Naive thymus-derived CD8-positive, alpha-beta T cell (primary cell): ENCODE measurements around the gene PRSS48. TPM values are rescaled to one million over a fixed set of nuclear protein-coding genes. Genes with fewer than 3 reads are reported as not detected.
"Not testable (repeated sequence)": the region's sequence is repeated elsewhere in the genome, so short reads cannot be mapped to it uniquely, and the experiment has no call there.

Experiments
- ATAC-seq, 2 donors: fragments of 150-1000 bp; cut with Tn5 transposase in 1 of 2; sonication (Bioruptor Pico), chemical (Tn5 transposase) in 1 of 2; 1 replicate in 1 of 2; 2 replicates in 1 of 2; pipeline ENCODE4 v1.10.0; 2021; ENCODE audit warnings: mild to moderate bottlenecking in 2 of 2, moderate library complexity in 2 of 2
- POLR2A ChIA-PET: fragments of 350-600 bp; sonication (Branson Sonifier 250); formaldehyde crosslinking; loops from one replicate; lab custom pipeline; 2021; ENCODE audit warnings: antibody characterized with exemption; lab: Charles Lee
- DNase-seq, 10 donors: peaks; one replicate each; pipeline versions ENCODE4 v3.0.0 to v3.0.0-alpha.2; 2020 to 2022
- H3K27ac Mint-ChIP-seq, 10 donors: one replicate each; pipeline ENCODE4 v1.8.0; 2020 to 2022; ENCODE audit warnings: mild to moderate bottlenecking in 10 of 10, mixed read lengths in 10 of 10, moderate library complexity in 4 of 10, inconsistent platforms in 1 of 10
- H3K27me3 Mint-ChIP-seq, 5 donors: one replicate each; pipeline ENCODE4 v1.8.0; 2021 to 2022; ENCODE audit warnings: mixed read lengths in 5 of 5
- H3K36me3 Mint-ChIP-seq, 3 donors: one replicate each; pipeline ENCODE4 v1.8.0; 2020 to 2022; ENCODE audit warnings: mixed read lengths in 3 of 3, mild to moderate bottlenecking in 2 of 3, inconsistent platforms in 1 of 3
- H3K4me1 Mint-ChIP-seq, 4 donors: one replicate each; pipeline ENCODE4 v1.8.0; 2021 to 2022; ENCODE audit warnings: mixed read lengths in 4 of 4
- H3K4me3 Mint-ChIP-seq, 10 donors: one replicate each; pipeline ENCODE4 v1.8.0; 2020 to 2022; ENCODE audit warnings: mild to moderate bottlenecking in 10 of 10, mixed read lengths in 10 of 10, moderate library complexity in 6 of 10, inconsistent platforms in 1 of 10
- H3K9me3 Mint-ChIP-seq, 9 donors: one replicate each; pipeline ENCODE4 v1.8.0; 2020 to 2022; ENCODE audit warnings: mixed read lengths in 9 of 9, mild to moderate bottlenecking in 3 of 9, inconsistent platforms in 1 of 9, moderate library complexity in 1 of 9
- polyA plus RNA-seq, 3 donors: library from polyadenylated mRNA; unstranded; fragments of 300-500 nt; fragmentation: Illumina TruSeq; gene quantifications; one replicate each; pipeline ENCODE4 v1.2.3, GENCODE V29; 2021
- total RNA-seq, 8 experiments: library from RNA in 2 of 8; stranded (reverse) in 2 of 8; gene quantifications; one replicate each; pipeline ENCODE4 v1.2.3 and lab custom pipeline; 2021 to 2026

The PRSS48 gene
- total and polyA plus RNA-seq, 5 experiments from 2014 or later = not detected

DNA sequence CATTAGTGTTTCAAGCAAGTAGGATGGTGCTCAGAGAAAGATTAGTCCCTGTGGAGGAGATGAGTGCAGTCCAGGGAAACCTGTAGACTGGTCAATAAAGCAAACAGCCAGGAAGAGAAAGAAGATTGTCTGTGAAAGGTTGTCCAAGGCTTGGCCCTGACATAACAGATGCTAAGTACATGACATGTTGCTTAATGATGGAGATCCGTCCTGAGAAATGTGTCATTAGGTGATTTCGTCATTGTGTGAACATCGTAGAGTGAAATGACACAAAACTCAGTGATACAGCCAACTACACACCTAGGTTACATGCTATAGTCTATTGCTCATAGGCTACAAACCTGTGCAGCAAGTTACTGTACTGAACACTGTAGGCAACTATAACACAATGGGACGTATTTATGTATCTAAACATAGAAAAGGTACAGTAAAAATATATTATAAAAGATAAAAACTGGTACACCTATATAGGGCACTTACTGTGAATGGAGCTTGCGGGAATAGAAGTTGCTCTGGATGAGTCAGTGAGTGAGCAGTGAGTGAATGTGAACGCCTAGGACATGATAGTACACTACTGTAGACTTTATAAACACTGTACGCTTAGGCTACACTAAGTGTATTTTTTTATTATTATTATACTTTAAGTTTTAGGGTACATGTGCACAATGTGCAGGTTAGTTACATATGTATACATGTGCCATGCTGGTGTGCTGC lies 9.0 kb upstream of the PRSS48 start:
- ATAC-seq (no peak), DNase-seq (no peak)
- no peaks in the 10 kb centered on the region for H3K36me3 Mint-ChIP-seq
- H3K27me3 Mint-ChIP-seq = peaks cover 0 to 6% (median 2%) of the 10 kb centered on the region in 5 donors
- POLR2A ChIA-PET = no interaction called here
- H3K4me3 Mint-ChIP-seq = no peak overlapping the region
- H3K27ac Mint-ChIP-seq = no peak overlapping the region
- peaks cover 0 to 4% (median 0%) of the 10 kb centered on the region in 9 donors for H3K9me3 Mint-ChIP-seq
- no peaks in the 10 kb centered on the region for H3K4me1 Mint-ChIP-seq

DNA sequence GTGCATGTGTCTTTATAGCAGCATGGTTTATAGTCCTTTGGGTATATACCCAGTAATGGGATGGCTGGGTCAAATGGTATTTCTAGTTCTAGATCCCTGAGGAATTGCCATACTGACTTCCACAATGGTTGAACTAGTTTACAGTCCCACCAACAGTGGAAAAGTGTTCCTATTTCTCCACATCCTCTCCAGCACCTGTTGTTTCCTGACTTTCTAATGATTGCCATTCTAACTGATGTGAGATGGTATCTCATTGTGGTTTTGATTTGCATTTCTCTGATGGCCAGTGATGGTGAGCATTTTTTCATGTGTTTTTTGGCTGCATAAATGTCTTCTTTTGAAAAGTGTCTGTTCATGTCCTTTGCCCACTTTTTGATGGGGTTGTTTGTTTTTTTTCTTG lies 8.1 kb upstream of the PRSS48 start:
- H3K9me3 Mint-ChIP-seq, POLR2A ChIA-PET, H3K27me3 Mint-ChIP-seq, DNase-seq, H3K36me3 Mint-ChIP-seq, H3K4me3 Mint-ChIP-seq, H3K27ac Mint-ChIP-seq, H3K4me1 Mint-ChIP-seq, ATAC-seq: not testable (repeated sequence)

- ATAC-seq = no peak
- Mint-ChIP-seq H3K27me3 (peaks cover 0 to 11% (median 8%) of the 10 kb centered on the region in 5 donors), H3K36me3 (peaks cover 0 to 8% (median 3%) of the 10 kb centered on the region in 3 donors), H3K4me1 (no peaks in the 10 kb centered on the region), H3K9me3 (peaks cover 2 to 25% (median 10%) of the 10 kb centered on the region in 9 donors), H3K27ac (no peak overlapping the region), H3K4me3 (no peak overlapping the region)
- POLR2A ChIA-PET = no interaction called here
- DNase-seq = no peak
Observed at GRCh38 chr4:151284534-151285245, 7.7 kb downstream of the PRSS48 start.

GRCh38 chr4:151287409-151287808 lies 10.4 kb downstream of the PRSS48 start:
- Mint-ChIP-seq H3K27me3 (peaks cover 0 to 7% (median 3%) of the 10 kb centered on the region in 5 donors), H3K9me3 (peaks cover 2 to 25% (median 10%) of the 10 kb centered on the region in 9 donors), H3K4me3 (no peak overlapping the region), H3K27ac (no peak overlapping the region), H3K36me3 (peaks cover 0 to 8% (median 3%) of the 10 kb centered on the region in 3 donors), H3K4me1 (no peaks in the 10 kb centered on the region)
- no peak for ATAC-seq
- DNase-seq = no peak
- POLR2A ChIA-PET = no interaction called here

- H3K4me3 Mint-ChIP-seq = no peak overlapping the region
- DNase-seq = no peak
- H3K36me3 Mint-ChIP-seq = no peaks in the 10 kb centered on the region
- no peak for ATAC-seq
- H3K27me3 Mint-ChIP-seq = peaks cover 0 to 1% (median 0%) of the 10 kb centered on the region in 5 donors
- peaks cover 0 to 2% (median 0%) of the 10 kb centered on the region in 4 donors for H3K4me1 Mint-ChIP-seq
- POLR2A ChIA-PET = no interaction called here
- peaks cover 0 to 2% (median 0%) of the 10 kb centered on the region in 9 donors for H3K9me3 Mint-ChIP-seq
- no peak overlapping the region for H3K27ac Mint-ChIP-seq
Observed at GRCh38 chr4:151291485-151291884, 14.5 kb downstream of the PRSS48 start.

- H3K4me1 Mint-ChIP-seq = peaks cover 0 to 2% (median 0%) of the 10 kb centered on the region in 4 donors
- H3K4me3 Mint-ChIP-seq = no peak overlapping the region
- DNase-seq (no peak), ATAC-seq (no peak)
- no peak overlapping the region for H3K27ac Mint-ChIP-seq
- peaks cover 0 to 2% (median 0%) of the 10 kb centered on the region in 9 donors for H3K9me3 Mint-ChIP-seq
- POLR2A ChIA-PET = no interaction called here
- H3K36me3 Mint-ChIP-seq = no peaks in the 10 kb centered on the region
- H3K27me3 Mint-ChIP-seq = peaks cover 0 to 1% (median 0%) of the 10 kb centered on the region in 5 donors
Observed at GRCh38 chr4:151292038-151292437, 15.1 kb downstream of the PRSS48 start.

DNA sequence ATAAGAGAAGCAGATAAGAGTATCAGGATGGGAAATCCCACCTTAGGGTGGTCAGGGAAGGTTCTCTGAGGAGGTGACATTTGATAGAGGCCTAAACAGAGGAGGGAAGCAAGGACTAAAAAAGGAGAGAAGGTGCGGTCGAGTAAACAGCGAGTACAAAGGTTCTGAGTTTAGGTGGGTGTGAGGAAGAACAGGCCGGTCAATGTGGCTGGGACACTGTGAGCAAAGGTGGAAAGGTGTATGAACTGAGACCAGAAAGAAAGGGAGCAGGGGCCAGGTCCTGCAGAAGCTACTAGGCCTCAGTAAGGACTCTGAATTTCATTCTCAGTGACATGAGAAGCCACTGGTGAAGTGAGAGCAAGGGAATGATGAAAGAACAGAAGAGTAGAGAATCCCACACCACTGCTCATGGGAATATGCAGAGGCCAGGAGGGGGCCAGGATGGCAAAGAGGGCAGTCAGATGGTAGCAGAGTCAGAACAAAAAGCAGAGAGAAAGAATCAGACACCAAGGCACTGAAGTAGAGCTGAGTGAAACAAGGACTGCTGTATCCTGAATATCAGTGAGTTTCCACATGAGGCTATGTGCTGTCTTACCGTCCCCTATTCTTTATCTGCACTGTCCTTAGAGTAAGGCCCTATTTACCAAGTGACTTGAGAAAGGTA lies 18.0 kb downstream of the PRSS48 start:
- Mint-ChIP-seq H3K27me3 (peaks cover 0 to 3% (median 0%) of the 10 kb centered on the region in 5 donors), H3K27ac (peak overlapping the region in 3 of 10 donors; percentile 5 to 78 (median 76)), H3K9me3 (peaks cover 0 to 2% (median 0%) of the 10 kb centered on the region in 9 donors), H3K36me3 (no peaks in the 10 kb centered on the region), H3K4me3 (no peak overlapping the region), H3K4me1 (peaks cover 0 to 2% (median 0%) of the 10 kb centered on the region in 4 donors)
- ATAC-seq (no peak), DNase-seq (no peak)
- POLR2A ChIA-PET = no interaction called here

- Mint-ChIP-seq H3K36me3 (no peaks in the 10 kb centered on the region), H3K4me1 (peaks cover 0 to 2% (median 0%) of the 10 kb centered on the region in 4 donors), H3K27me3 (peaks cover 0 to 4% (median 3%) of the 10 kb centered on the region in 5 donors), H3K27ac (no peak overlapping the region), H3K4me3 (no peak overlapping the region), H3K9me3 (no peaks in the 10 kb centered on the region)
- POLR2A ChIA-PET = no interaction called here
- ATAC-seq = no peak
- no peak for DNase-seq
Observed at GRCh38 chr4:151296227-151296626, 19.3 kb downstream of the PRSS48 start.

GRCh38 chr4:151297170-151297569 lies 20.2 kb downstream of the PRSS48 start:
- H3K9me3 Mint-ChIP-seq = peaks cover 0 to 4% (median 0%) of the 10 kb centered on the region in 9 donors
- no peak overlapping the region for H3K4me3 Mint-ChIP-seq
- ATAC-seq (no peak), DNase-seq (no peak)
- peaks cover 0 to 2% (median 0%) of the 10 kb centered on the region in 4 donors for H3K4me1 Mint-ChIP-seq
- no peak overlapping the region for H3K27ac Mint-ChIP-seq
- H3K27me3 Mint-ChIP-seq = peaks cover 0 to 7% (median 3%) of the 10 kb centered on the region in 5 donors
- POLR2A ChIA-PET = no interaction called here
- H3K36me3 Mint-ChIP-seq = peaks cover 0 to 2% (median 0%) of the 10 kb centered on the region in 3 donors

- Mint-ChIP-seq H3K9me3 (peaks cover 0 to 4% (median 0%) of the 10 kb centered on the region in 9 donors), H3K27me3 (peaks cover 0 to 6% (median 3%) of the 10 kb centered on the region in 5 donors), H3K36me3 (peaks cover 0 to 2% (median 0%) of the 10 kb centered on the region in 3 donors), H3K4me3 (no peak overlapping the region), H3K4me1 (no peaks in the 10 kb centered on the region), H3K27ac (no peak overlapping the region)
- DNase-seq (no peak), ATAC-seq (no peak)
- POLR2A ChIA-PET = no interaction called here
Observed at GRCh38 chr4:151302432-151302831, 25.5 kb downstream of the PRSS48 start.

DNA sequence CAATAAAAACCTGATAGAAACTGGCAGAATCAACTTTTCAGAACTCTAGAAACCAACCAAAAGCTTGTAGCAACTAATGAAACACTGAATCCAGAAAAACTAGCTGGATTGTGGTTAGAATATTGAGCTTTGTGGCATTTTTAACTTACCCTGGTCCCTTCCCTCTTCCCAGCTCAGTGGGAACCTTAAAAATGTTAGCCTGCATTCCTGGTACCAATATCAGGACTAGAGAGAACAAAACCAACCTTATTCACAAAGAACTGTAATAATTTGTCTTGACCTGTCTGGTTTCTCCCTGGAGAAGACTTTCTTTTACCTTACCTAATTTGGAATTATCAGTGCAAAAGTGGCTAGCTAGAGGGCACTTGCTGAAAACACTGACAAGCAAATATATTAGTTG lies 27.3 kb downstream of the PRSS48 start:
- H3K4me3 Mint-ChIP-seq = no peak overlapping the region
- POLR2A ChIA-PET = no interaction called here
- no peaks in the 10 kb centered on the region for H3K4me1 Mint-ChIP-seq
- H3K36me3 Mint-ChIP-seq = peaks cover 0 to 2% (median 0%) of the 10 kb centered on the region in 3 donors
- H3K9me3 Mint-ChIP-seq = peaks cover 0 to 4% (median 0%) of the 10 kb centered on the region in 9 donors
- H3K27ac Mint-ChIP-seq = no peak overlapping the region
- DNase-seq (no peak), ATAC-seq (no peak)
- H3K27me3 Mint-ChIP-seq = peaks cover 0 to 6% (median 2%) of the 10 kb centered on the region in 5 donors

DNA sequence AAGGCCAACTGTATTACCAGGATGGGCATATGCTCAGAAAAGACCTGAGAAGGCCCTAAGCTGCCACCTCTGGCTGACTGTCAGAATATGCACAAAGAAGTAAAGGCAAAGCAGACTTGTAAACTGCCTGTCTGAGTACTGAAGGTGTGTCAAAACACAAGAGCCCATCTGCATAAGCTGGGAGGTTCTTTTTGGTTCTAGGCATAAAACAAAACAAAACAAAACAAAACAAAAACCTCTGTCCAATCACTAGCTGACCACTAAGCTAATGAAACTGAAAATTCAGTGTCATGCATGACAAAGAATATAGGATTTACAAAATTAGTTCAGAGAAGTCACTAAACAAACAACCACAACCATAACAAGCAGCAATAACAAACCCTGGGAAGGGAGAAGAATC lies 27.8 kb downstream of the PRSS48 start:
- ATAC-seq (no peak), DNase-seq (no peak)
- Mint-ChIP-seq H3K4me3 (no peak overlapping the region), H3K9me3 (peaks cover 0 to 4% (median 0%) of the 10 kb centered on the region in 9 donors), H3K27ac (peak overlapping the region in 1 of 10 donors; percentile 47), H3K36me3 (peaks cover 0 to 2% (median 0%) of the 10 kb centered on the region in 3 donors), H3K4me1 (no peaks in the 10 kb centered on the region), H3K27me3 (peaks cover 0 to 6% (median 2%) of the 10 kb centered on the region in 5 donors)
- POLR2A ChIA-PET = no interaction called here
